Panc1 (cell line): ENCODE measurements around the gene BACH2. TPM values are rescaled to one million over a fixed set of nuclear protein-coding genes. Genes with fewer than 3 reads are reported as not detected.

ENCODE experiments used
- ATAC-seq: fragments of 200-7000 bp; cut with Tn5 transposase; 2 replicates; pipeline ENCODE4 v1.9.1; 2020; ENCODE audit warnings: mild to moderate bottlenecking, moderate library complexity
- BruUV-seq: library from RNA; stranded (reverse); fragments of 400-500 nt; replicated peaks from 2 replicates; lab custom pipeline; 2021; lab: Mats Ljungman, UMichigan
- CTCF ChIA-PET: fragments of 300-600 bp; sonication (Branson Sonifier 250); formaldehyde crosslinking; loops from one replicate; lab custom pipeline; 2022; ENCODE audit warnings: antibody characterized with exemption; lab: Charles Lee
- POLR2A ChIA-PET: fragments of 300-600 bp; sonication (Branson Sonifier 250); formaldehyde crosslinking; loops from one replicate; lab custom pipeline; 2022; ENCODE audit warnings: antibody characterized with exemption; lab: Charles Lee
- DNase-seq: peaks from one replicate; pipeline ENCODE4 v3.0.0-alpha.2; 2010; ENCODE audit warnings: low read depth, low spot score
- H3K27ac ChIP-seq: 2 replicates; pipeline ENCODE4 v1.5.1; 2011; ENCODE audit warnings: mild to moderate bottlenecking, low read length, inconsistent platforms
- H3K27me3 ChIP-seq: fragments of 200-500 bp; sonication (Bioruptor generic); 2 replicates; pipeline ENCODE4 v1.6.0; 2014; ENCODE audit warnings: low read length, inconsistent platforms; ENCODE audit not compliant: control insufficient read depth, insufficient read depth
- H3K36me3 ChIP-seq: fragments of 200-500 bp; sonication (Bioruptor generic); 2 replicates; pipeline ENCODE4 v1.5.1; 2014; ENCODE audit warnings: inconsistent platforms, mild to moderate bottlenecking, low read length, moderate library complexity; ENCODE audit not compliant: control insufficient read depth, insufficient read depth
- H3K4me1 ChIP-seq: 2 replicates; pipeline ENCODE4 v1.5.1; 2011; ENCODE audit warnings: inconsistent platforms, mild to moderate bottlenecking, low read length, moderate library complexity; ENCODE audit not compliant: control insufficient read depth, insufficient read depth
- H3K4me3 ChIP-seq, 2 experiments: 2 replicates each; pipeline ENCODE4 v1.5.1; 2011 to 2012; ENCODE audit warnings: low read depth in 2 of 2, low read length in 2 of 2, mild to moderate bottlenecking in 2 of 2, inconsistent platforms in 1 of 2, moderate library complexity in 1 of 2
- H3K9me3 ChIP-seq: fragments of 200-500 bp; sonication (Bioruptor generic); 2 replicates; pipeline ENCODE4 v1.5.1; 2014; ENCODE audit warnings: low read depth, mild to moderate bottlenecking, inconsistent platforms, low read length, moderate library complexity; ENCODE audit not compliant: control insufficient read depth, insufficient read depth
- POLR2AphosphoS5 ChIP-seq: IDR thresholded peaks from 2 replicates; pipeline ENCODE4 v1.6.1; 2012; ENCODE audit warnings: mild to moderate bottlenecking, low read depth, low read length, moderate library complexity
- SIN3A ChIP-seq: IDR thresholded peaks from 2 replicates; pipeline ENCODE4 v1.6.1; 2012; ENCODE audit warnings: low read depth, mild to moderate bottlenecking, low read length, moderate library complexity, borderline replicate concordance; ENCODE audit not compliant: insufficient read depth
- TCF7L2 ChIP-seq: IDR thresholded peaks from 2 replicates; pipeline ENCODE4 v1.6.1; 2011; ENCODE audit warnings: mild to moderate bottlenecking, low read depth, low read length, inconsistent platforms
- in situ Hi-C: cut with HindIII; loops from 2 replicates; pipeline ENCODE4 v1.10.0; 2016; ENCODE audit warnings: low sequenced_read_pairs, low pct_unique_long_range_greater_than_20kb
- intact Hi-C: fragments of 100-400 bp; cut with micrococcal nuclease; formaldehyde crosslinking; loops from one replicate; pipeline ENCODE4 v1.10.0; 2022; ENCODE audit not compliant: unreplicated experiment
- total RNA-seq: library from RNA; stranded (reverse); gene quantifications from one replicate; pipeline ENCODE4 v1.2.1, GENCODE V29; 2021; ENCODE audit not compliant: unreplicated experiment
- TF ChIP-seq, protein P1 (sequence below), 2 experiments: IDR thresholded peaks; 2 replicates each; pipeline ENCODE4 v1.6.1; 2011 to 2012; ENCODE audit warnings: low read depth in 2 of 2, control low read depth in 1 of 2, low read length in 1 of 2, mild to moderate bottlenecking in 1 of 2, moderate library complexity in 1 of 2; ENCODE audit not compliant: insufficient read depth in 1 of 2
- TF ChIP-seq, protein P2 (sequence below): fragments of 450-650 bp; IDR thresholded peaks from 2 replicates; pipeline ENCODE4 v1.5.1; 2017; ENCODE audit warnings: mild to moderate bottlenecking

The BACH2 gene
- total RNA-seq, 1 experiment from 2014 or later: 1.6 TPM

DNA sequence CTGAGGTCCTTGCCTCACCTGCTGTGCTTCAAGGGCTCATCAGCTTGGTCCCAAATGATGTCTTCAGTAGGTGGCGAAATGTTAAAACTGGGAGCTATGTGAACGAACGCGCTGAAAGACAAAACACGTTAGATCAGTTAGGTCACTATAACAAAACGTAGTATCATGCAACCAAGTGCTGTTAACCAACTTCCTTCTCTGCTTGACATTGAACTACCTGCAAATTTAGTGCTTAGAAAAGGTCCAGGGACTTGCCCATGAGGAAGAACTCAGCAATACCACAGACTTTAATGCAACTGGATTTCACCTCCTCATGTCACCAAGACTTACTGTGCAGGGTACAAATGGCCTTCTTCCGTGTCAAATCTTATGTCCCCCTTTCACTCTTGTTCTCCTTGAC, 24.8 kb downstream of the BACH2 start:
- no peak for TF ChIP-seq POLR2AphosphoS5
- TF ChIP-seq TCF7L2: no peak
- no peak for TF ChIP-seq SIN3A
- TF ChIP-seq, protein P1, sequence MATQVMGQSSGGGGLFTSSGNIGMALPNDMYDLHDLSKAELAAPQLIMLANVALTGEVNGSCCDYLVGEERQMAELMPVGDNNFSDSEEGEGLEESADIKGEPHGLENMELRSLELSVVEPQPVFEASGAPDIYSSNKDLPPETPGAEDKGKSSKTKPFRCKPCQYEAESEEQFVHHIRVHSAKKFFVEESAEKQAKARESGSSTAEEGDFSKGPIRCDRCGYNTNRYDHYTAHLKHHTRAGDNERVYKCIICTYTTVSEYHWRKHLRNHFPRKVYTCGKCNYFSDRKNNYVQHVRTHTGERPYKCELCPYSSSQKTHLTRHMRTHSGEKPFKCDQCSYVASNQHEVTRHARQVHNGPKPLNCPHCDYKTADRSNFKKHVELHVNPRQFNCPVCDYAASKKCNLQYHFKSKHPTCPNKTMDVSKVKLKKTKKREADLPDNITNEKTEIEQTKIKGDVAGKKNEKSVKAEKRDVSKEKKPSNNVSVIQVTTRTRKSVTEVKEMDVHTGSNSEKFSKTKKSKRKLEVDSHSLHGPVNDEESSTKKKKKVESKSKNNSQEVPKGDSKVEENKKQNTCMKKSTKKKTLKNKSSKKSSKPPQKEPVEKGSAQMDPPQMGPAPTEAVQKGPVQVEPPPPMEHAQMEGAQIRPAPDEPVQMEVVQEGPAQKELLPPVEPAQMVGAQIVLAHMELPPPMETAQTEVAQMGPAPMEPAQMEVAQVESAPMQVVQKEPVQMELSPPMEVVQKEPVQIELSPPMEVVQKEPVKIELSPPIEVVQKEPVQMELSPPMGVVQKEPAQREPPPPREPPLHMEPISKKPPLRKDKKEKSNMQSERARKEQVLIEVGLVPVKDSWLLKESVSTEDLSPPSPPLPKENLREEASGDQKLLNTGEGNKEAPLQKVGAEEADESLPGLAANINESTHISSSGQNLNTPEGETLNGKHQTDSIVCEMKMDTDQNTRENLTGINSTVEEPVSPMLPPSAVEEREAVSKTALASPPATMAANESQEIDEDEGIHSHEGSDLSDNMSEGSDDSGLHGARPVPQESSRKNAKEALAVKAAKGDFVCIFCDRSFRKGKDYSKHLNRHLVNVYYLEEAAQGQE (IDR thresholded peaks at IDR 0.05; ENCODE audit: insufficient read depth in 1 of 2, low read depth in 2 of 2, low read length in 1 of 2): no peak
- Histone ChIP-seq H3K27me3 (no peaks in the 10 kb centered on the region), H3K4me3 (no peak overlapping the region), H3K27ac (no peak overlapping the region), H3K4me1 (no peaks in the 10 kb centered on the region), H3K36me3 (no peaks in the 10 kb centered on the region), H3K9me3 (no peaks in the 10 kb centered on the region)
- intact Hi-C loops: no loop called here
- ATAC-seq (no peak), DNase-seq (no peak)
- ChIA-PET POLR2A (interaction anchor here (0.7 to 0.9 kb wide), 2 partner anchors 15 to 209 kb away, joined by 5 to 8 read pairs; no protein-coding TSS in a partner anchor), CTCF (no interaction called here)
- no TSS peak for BruUV-seq
- in situ Hi-C loops: no loop called here

DNA sequence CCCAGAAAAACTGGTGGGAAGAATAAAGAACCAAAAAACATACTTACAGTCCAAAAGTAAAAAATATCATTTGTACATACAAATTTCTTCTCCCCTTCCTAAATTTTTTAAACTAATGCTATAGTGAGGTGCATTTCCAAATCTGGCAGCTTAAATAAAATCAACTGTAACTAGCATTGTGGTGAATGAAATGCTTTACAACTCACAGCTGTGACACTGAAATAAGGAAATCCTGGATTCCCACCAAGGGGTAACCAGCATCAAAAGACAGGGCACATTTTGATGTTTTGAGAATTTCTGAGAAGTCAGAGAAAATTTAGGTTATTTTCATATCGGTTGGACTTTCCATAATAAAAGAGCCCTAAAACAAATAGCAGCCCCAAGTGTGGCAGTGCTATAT, 27.3 kb downstream of the BACH2 start:
- no TSS peak for BruUV-seq
- CTCF ChIA-PET: no interaction called here

DNA sequence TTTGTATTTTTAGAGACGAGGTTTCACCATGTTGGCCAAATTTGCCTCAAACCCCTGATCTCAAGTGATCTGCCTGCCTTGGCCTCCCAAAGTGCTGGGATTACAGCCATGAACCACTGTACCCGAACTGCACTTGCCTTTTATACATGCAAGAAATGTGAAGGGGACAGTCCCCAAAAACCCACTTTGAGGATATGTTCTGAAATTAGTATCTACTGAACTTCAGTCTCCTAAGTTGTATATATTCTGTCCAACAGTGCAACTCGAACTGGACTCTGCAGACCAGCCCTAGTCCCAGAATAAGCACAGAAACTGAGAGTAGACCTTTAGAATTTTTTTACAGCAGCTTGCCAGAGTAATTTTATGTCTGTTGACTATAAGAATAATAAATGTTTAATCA, 28.5 kb downstream of the BACH2 start:
- no peak for TF ChIP-seq TCF7L2
- TF ChIP-seq, protein P2, sequence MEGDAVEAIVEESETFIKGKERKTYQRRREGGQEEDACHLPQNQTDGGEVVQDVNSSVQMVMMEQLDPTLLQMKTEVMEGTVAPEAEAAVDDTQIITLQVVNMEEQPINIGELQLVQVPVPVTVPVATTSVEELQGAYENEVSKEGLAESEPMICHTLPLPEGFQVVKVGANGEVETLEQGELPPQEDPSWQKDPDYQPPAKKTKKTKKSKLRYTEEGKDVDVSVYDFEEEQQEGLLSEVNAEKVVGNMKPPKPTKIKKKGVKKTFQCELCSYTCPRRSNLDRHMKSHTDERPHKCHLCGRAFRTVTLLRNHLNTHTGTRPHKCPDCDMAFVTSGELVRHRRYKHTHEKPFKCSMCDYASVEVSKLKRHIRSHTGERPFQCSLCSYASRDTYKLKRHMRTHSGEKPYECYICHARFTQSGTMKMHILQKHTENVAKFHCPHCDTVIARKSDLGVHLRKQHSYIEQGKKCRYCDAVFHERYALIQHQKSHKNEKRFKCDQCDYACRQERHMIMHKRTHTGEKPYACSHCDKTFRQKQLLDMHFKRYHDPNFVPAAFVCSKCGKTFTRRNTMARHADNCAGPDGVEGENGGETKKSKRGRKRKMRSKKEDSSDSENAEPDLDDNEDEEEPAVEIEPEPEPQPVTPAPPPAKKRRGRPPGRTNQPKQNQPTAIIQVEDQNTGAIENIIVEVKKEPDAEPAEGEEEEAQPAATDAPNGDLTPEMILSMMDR: no peak
- TF ChIP-seq, protein P1 (IDR thresholded peaks at IDR 0.05; ENCODE audit: insufficient read depth in 1 of 2, low read depth in 2 of 2, low read length in 1 of 2): no peak
- TF ChIP-seq SIN3A: no peak
- TF ChIP-seq POLR2AphosphoS5: no peak
- H3K27me3 ChIP-seq: no peaks in the 10 kb centered on the region
- H3K4me1 ChIP-seq: no peaks in the 10 kb centered on the region
- no peak for DNase-seq
- H3K9me3 ChIP-seq: no peaks in the 10 kb centered on the region
- ChIA-PET CTCF (no interaction called here), POLR2A (no interaction called here)
- in situ Hi-C loops (no loop called here), intact Hi-C loops (no loop called here)
- no TSS peak for BruUV-seq
- H3K36me3 ChIP-seq: no peaks in the 10 kb centered on the region
- no peak overlapping the region for H3K4me3 ChIP-seq
- no peak for ATAC-seq
- H3K27ac ChIP-seq: no peak overlapping the region

More for the DNA sequence above, 27.3 kb downstream of the BACH2 start:
- Histone ChIP-seq H3K36me3 (no peaks in the 10 kb centered on the region), H3K4me3 (no peak overlapping the region), H3K4me1 (no peaks in the 10 kb centered on the region), H3K27ac (no peak overlapping the region), H3K9me3 (no peaks in the 10 kb centered on the region), H3K27me3 (no peaks in the 10 kb centered on the region)
- POLR2A ChIA-PET: no interaction called here
- no peak for DNase-seq
- ATAC-seq: no peak
- in situ Hi-C loops (no loop called here), intact Hi-C loops (no loop called here)
- TF ChIP-seq, protein P2: no peak
- no peak for TF ChIP-seq SIN3A
- TF ChIP-seq TCF7L2: no peak
